Astrocyte of the cerebellum (primary cell): Measurements from ENCODE around the gene IGSF21.

Experiments
- DNase-seq: peaks from one replicate; pipeline ENCODE4 v3.0.0-alpha.2; 2011; ENCODE audit warnings: low read depth
- H3K4me3 ChIP-seq: 2 replicates; pipeline ENCODE4 v1.5.1; 2011; ENCODE audit warnings: mild to moderate bottlenecking, low read depth, low read length, moderate library complexity
- in situ Hi-C: cut with HindIII; loops from 2 replicates; pipeline ENCODE4 v1.10.0; 2017; ENCODE audit warnings: low sequenced_read_pairs
- TF ChIP-seq, protein P1 (sequence below): IDR thresholded peaks from 2 replicates; pipeline ENCODE4 v1.5.1; 2012; ENCODE audit warnings: low read length, low read depth, moderate library complexity, mild to moderate bottlenecking; ENCODE audit errors: missing control alignments

The IGSF21 gene

GRCh38 chr1:18353992-18354391, 246.4 kb downstream of the IGSF21 start:
- in situ Hi-C loops: loop anchor here (5.0 kb wide), 3 partner anchors 43 to 87 kb away; no protein-coding TSS in a partner anchor
- H3K4me3 ChIP-seq: no peak overlapping the region
- no peak for DNase-seq
- TF ChIP-seq, protein P1, sequence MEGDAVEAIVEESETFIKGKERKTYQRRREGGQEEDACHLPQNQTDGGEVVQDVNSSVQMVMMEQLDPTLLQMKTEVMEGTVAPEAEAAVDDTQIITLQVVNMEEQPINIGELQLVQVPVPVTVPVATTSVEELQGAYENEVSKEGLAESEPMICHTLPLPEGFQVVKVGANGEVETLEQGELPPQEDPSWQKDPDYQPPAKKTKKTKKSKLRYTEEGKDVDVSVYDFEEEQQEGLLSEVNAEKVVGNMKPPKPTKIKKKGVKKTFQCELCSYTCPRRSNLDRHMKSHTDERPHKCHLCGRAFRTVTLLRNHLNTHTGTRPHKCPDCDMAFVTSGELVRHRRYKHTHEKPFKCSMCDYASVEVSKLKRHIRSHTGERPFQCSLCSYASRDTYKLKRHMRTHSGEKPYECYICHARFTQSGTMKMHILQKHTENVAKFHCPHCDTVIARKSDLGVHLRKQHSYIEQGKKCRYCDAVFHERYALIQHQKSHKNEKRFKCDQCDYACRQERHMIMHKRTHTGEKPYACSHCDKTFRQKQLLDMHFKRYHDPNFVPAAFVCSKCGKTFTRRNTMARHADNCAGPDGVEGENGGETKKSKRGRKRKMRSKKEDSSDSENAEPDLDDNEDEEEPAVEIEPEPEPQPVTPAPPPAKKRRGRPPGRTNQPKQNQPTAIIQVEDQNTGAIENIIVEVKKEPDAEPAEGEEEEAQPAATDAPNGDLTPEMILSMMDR: no peak

DNA sequence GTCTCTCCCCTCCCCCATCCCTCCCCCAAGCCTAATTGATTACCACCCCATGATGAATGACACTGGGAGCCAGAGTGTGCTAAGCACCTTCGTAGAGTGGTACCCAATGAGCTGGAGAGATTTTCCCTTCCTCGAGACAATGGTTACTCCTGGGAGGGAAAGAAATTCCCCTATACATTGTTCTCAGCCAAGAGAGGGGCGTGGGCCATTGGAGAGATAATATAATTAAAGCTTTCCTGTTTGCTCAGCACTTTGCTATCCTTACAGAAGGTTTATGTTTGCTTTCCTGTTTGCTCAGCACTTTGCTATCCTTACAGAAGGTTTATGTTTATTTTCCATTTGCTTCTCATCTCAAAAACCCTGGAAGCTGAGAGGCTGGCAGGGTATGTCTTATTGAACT, 247.0 kb downstream of the IGSF21 start:
- no peak for DNase-seq
- in situ Hi-C loops: loop anchor here (5.0 kb wide), 3 partner anchors 43 to 87 kb away; no protein-coding TSS in a partner anchor
- TF ChIP-seq, protein P1: no peak
- H3K4me3 ChIP-seq: no peak overlapping the region

GRCh38 chr1:18357622-18358230, 250.1 kb downstream of the IGSF21 start:
- no peak for DNase-seq
- H3K4me3 ChIP-seq: no peak overlapping the region
- TF ChIP-seq, protein P1: no peak
- in situ Hi-C loops: no loop called here

- in situ Hi-C loops: no loop called here
- H3K4me3 ChIP-seq: no peak overlapping the region
- TF ChIP-seq, protein P1: no peak
- DNase-seq: no peak
These were observed 251.0 kb downstream of the IGSF21 start for GRCh38 chr1:18358600-18358999.

GRCh38 chr1:18360251-18360650, 252.7 kb downstream of the IGSF21 start:
- TF ChIP-seq, protein P1: no peak
- no peak for DNase-seq
- no peak overlapping the region for H3K4me3 ChIP-seq
- in situ Hi-C loops: no loop called here

DNA sequence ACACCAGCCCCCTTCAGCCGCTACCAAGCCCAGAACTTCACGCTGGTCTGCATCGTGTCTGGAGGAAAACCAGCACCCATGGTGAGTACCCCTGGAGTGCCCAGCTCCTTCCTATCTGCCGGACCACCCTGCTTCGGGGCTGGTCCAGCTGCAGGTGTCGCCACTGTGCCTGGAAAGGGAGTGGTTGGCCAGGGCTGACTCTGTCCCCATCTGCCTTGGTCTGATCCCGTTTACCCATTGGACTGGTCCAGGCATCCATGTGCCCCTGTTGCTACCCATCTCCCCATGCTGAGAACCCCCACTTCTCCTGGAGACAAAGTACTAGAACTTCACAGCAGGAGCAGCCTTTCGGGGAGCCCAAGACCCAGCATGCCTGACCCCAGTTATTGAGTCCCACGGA, 254.6 kb downstream of the IGSF21 start:
- no peak for DNase-seq
- in situ Hi-C loops: no loop called here
- TF ChIP-seq, protein P1: no peak
- H3K4me3 ChIP-seq: no peak overlapping the region
